CD14-positive monocyte (primary cell): ENCODE measurements around the gene MACF1. TPM values are rescaled to one million over a fixed set of nuclear protein-coding genes. Genes with fewer than 3 reads are reported as not detected.

Experiments
- DNase-seq, 3 donors: peaks; one replicate each; pipeline ENCODE4 v3.0.0-alpha.2; 2011 to 2022
- H2AFZ ChIP-seq: 2 replicates; pipeline ENCODE4 v1.6.0; 2012; ENCODE audit warnings: mild to moderate bottlenecking, low read depth, low read length, inconsistent platforms; ENCODE audit not compliant: insufficient read depth, poor library complexity, severe bottlenecking
- H3K27ac ChIP-seq, 2 donors: 1 replicate in 1 of 2; 2 replicates in 1 of 2; pipeline ENCODE4 v1.5.1; 2012 to 2013; ENCODE audit warnings: low read length in 2 of 2, control low read depth in 1 of 2, inconsistent platforms in 1 of 2, low read depth in 1 of 2, mild to moderate bottlenecking in 1 of 2
- H3K27me3 ChIP-seq, 2 donors: one replicate each; pipeline versions ENCODE4 v1.6.0 to v1.6.1; 2011 to 2013; ENCODE audit warnings: low read length in 2 of 2; ENCODE audit not compliant: control insufficient read depth in 2 of 2, insufficient read depth in 2 of 2
- H3K36me3 ChIP-seq, 2 donors: replicated peaks in 1 of 2; 1 replicate in 1 of 2; 2 replicates in 1 of 2; pipeline versions ENCODE4 v1.5.1 to v1.6.1; 2012 to 2013; ENCODE audit warnings: low read length in 2 of 2, control low read depth in 1 of 2, inconsistent platforms in 1 of 2, mild to moderate bottlenecking in 1 of 2; ENCODE audit not compliant: insufficient read depth in 2 of 2, control insufficient read depth in 1 of 2
- H3K4me1 ChIP-seq, 2 donors: 1 replicate in 1 of 2; 2 replicates in 1 of 2; pipeline versions ENCODE4 v1.5.1 to v1.6.1; 2012 to 2013; ENCODE audit warnings: low read length in 2 of 2, control low read depth in 1 of 2, inconsistent platforms in 1 of 2, mild to moderate bottlenecking in 1 of 2, moderate library complexity in 1 of 2; ENCODE audit not compliant: insufficient read depth in 2 of 2, control insufficient read depth in 1 of 2
- H3K4me2 ChIP-seq: replicated peaks from 2 replicates; pipeline ENCODE3; 2012; ENCODE audit warnings: low read length, moderate library complexity, mild to moderate bottlenecking; ENCODE audit not compliant: poor library complexity, severe bottlenecking; ENCODE audit errors: extremely low read depth
- H3K4me3 ChIP-seq, 3 experiments: fragments of 200-600 bp in 1 of 3; sonication (generic) in 1 of 3; replicated peaks in 1 of 3; 1 replicate in 2 of 3; 2 replicates in 1 of 3; pipeline ENCODE4 v1.5.1; 2011 to 2013; ENCODE audit warnings: low read length in 3 of 3, mild to moderate bottlenecking in 3 of 3, control low read depth in 2 of 3, low read depth in 2 of 3, inconsistent platforms in 1 of 3, moderate library complexity in 1 of 3
- H3K79me2 ChIP-seq: 2 replicates; pipeline ENCODE4 v1.6.0; 2012; ENCODE audit warnings: mild to moderate bottlenecking, control low read depth, inconsistent platforms, low read length, moderate library complexity; ENCODE audit not compliant: insufficient read depth
- H3K9ac ChIP-seq: 2 replicates; pipeline ENCODE4 v1.6.0; 2017; ENCODE audit warnings: low read length, mild to moderate bottlenecking; ENCODE audit not compliant: insufficient read depth, poor library complexity, severe bottlenecking
- H3K9me3 ChIP-seq, 2 donors: replicated peaks in 1 of 2; 1 replicate in 1 of 2; 2 replicates in 1 of 2; pipeline versions ENCODE4 v1.5.1 to v1.6.1; 2012 to 2013; ENCODE audit warnings: low read length in 2 of 2, control low read depth in 1 of 2; ENCODE audit not compliant: control insufficient read depth in 1 of 2, insufficient read depth in 1 of 2
- H4K20me1 ChIP-seq: 2 replicates; pipeline ENCODE4 v1.6.0; 2012; ENCODE audit warnings: mild to moderate bottlenecking, low read length, control low read depth, moderate library complexity; ENCODE audit not compliant: insufficient read depth
- H3K27ac Mint-ChIP-seq, 7 donors: one replicate each; pipeline ENCODE4 v1.8.0; 2020; ENCODE audit warnings: mild to moderate bottlenecking in 7 of 7, mixed read lengths in 7 of 7, moderate library complexity in 6 of 7, inconsistent platforms in 2 of 7
- H3K27me3 Mint-ChIP-seq, 3 donors: one replicate each; pipeline ENCODE4 v1.8.0; 2021 to 2022; ENCODE audit warnings: low read depth in 3 of 3, mild to moderate bottlenecking in 3 of 3, mixed read lengths in 3 of 3, moderate library complexity in 3 of 3, inconsistent platforms in 1 of 3
- H3K36me3 Mint-ChIP-seq, 2 donors: one replicate each; pipeline ENCODE4 v1.8.0; 2020; ENCODE audit warnings: mixed read lengths in 2 of 2, inconsistent platforms in 1 of 2, mild to moderate bottlenecking in 1 of 2
- H3K4me1 Mint-ChIP-seq: one replicate; pipeline ENCODE4 v1.8.0; 2020; ENCODE audit warnings: mild to moderate bottlenecking, mixed read lengths
- H3K4me3 Mint-ChIP-seq, 2 donors: one replicate each; pipeline ENCODE4 v1.8.0; 2020; ENCODE audit warnings: mild to moderate bottlenecking in 2 of 2, mixed read lengths in 2 of 2, moderate library complexity in 1 of 2
- H3K9me3 Mint-ChIP-seq, 7 donors: one replicate each; pipeline ENCODE4 v1.8.0; 2020 to 2022; ENCODE audit warnings: mixed read lengths in 7 of 7, mild to moderate bottlenecking in 6 of 7, moderate library complexity in 6 of 7, inconsistent platforms in 2 of 7
- WGBS: methylation state at CpG from one replicate; pipeline ENCODE4 v1.1.5; 2013; ENCODE audit warnings: missing lambda C conversion rate; ENCODE audit not compliant: insufficient coverage; 5-methylcytosine and 5-hydroxymethylcytosine counted together
- intact Hi-C, 2 donors: fragments of 100-400 bp; cut with micrococcal nuclease; formaldehyde crosslinking; loops; one replicate each; pipeline versions ENCODE4 v1.15.0 to v1.15.1; 2023
- polyA plus RNA-seq, 3 donors: library from polyadenylated mRNA; depleted of rRNA in 1 of 3; unstranded in 2 of 3; stranded (reverse) in 1 of 3; fragments of 300-500 nt in 2 of 3; fragments of >200 nt in 1 of 3; fragmentation: Illumina TruSeq in 2 of 3; gene quantifications; 1 replicate in 2 of 3; 2 replicates in 1 of 3; pipeline ENCODE4 v1.2.3, GENCODE V29; 2012 to 2021
- TF ChIP-seq, protein P1 (sequence below): fragments of 200-600 bp; IDR thresholded peaks from one replicate; pipeline ENCODE4 v1.8.0; 2022; ENCODE audit warnings: antibody characterized with exemption, mild to moderate bottlenecking

MACF1 gene
- polyA plus RNA-seq, 3 donors = 3.4 to 36.8 (median 4.5) TPM

GRCh38 chr1:39413902-39414528, 209.5 kb downstream of the MACF1 start:
- H3K4me1 ChIP-seq = peaks cover 17 to 26% of the 10 kb centered on the region in 2 donors
- no peak overlapping the region for H3K4me3 Mint-ChIP-seq
- peaks cover 23 to 39% of the 10 kb centered on the region in 2 donors for H3K36me3 Mint-ChIP-seq
- H3K4me2 ChIP-seq = no peak overlapping the region
- peak overlapping the region in 1 of 2 donors; percentile 2 for H3K27ac ChIP-seq
- 100% methylated on average over 3 of the region's 4 CpGs for WGBS
- TF ChIP-seq, protein P1, sequence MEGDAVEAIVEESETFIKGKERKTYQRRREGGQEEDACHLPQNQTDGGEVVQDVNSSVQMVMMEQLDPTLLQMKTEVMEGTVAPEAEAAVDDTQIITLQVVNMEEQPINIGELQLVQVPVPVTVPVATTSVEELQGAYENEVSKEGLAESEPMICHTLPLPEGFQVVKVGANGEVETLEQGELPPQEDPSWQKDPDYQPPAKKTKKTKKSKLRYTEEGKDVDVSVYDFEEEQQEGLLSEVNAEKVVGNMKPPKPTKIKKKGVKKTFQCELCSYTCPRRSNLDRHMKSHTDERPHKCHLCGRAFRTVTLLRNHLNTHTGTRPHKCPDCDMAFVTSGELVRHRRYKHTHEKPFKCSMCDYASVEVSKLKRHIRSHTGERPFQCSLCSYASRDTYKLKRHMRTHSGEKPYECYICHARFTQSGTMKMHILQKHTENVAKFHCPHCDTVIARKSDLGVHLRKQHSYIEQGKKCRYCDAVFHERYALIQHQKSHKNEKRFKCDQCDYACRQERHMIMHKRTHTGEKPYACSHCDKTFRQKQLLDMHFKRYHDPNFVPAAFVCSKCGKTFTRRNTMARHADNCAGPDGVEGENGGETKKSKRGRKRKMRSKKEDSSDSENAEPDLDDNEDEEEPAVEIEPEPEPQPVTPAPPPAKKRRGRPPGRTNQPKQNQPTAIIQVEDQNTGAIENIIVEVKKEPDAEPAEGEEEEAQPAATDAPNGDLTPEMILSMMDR = no peak
- H3K4me3 ChIP-seq = no peak overlapping the region
- peaks cover 81% of the 10 kb centered on the region for H4K20me1 ChIP-seq
- H3K9ac ChIP-seq = no peak overlapping the region
- no peak overlapping the region for H2AFZ ChIP-seq
- H3K9me3 ChIP-seq = no peaks in the 10 kb centered on the region
- H3K9me3 Mint-ChIP-seq = no peaks in the 10 kb centered on the region
- H3K27me3 Mint-ChIP-seq = no peaks in the 10 kb centered on the region
- H3K27me3 ChIP-seq = no peaks in the 10 kb centered on the region
- H3K4me1 Mint-ChIP-seq = peaks cover 40% of the 10 kb centered on the region
- H3K27ac Mint-ChIP-seq = peak overlapping the region in 1 of 7 donors; percentile 15
- H3K36me3 ChIP-seq = peaks cover 12 to 38% of the 10 kb centered on the region in 2 donors
- intact Hi-C loops = no loop called here
- no peak for DNase-seq
- H3K79me2 ChIP-seq = peaks cover 45% of the 10 kb centered on the region

DNA sequence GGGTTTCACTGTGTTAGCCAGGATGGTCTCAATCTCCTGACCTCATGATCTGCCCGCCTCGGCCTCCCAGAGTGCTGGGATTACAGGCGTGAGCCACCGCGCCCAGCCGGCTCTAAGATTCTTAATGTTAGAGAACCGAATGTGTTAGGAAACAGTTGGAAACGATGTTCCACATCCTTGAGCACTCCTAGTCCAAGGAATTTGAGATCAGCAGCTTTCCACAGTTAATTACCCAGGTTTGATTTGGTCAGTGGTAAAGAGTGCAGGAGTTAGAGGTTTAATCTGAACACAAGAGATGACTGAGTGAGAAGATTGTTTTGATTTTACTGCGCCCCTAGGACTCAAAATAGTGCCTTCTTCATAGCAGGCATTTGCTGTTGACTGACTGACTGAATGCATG, 211.1 kb downstream of the MACF1 start:
- Histone ChIP-seq H3K9me3 (no peaks in the 10 kb centered on the region), H3K27ac (no peak overlapping the region), H3K36me3 (peaks cover 14 to 45% of the 10 kb centered on the region in 2 donors), H3K27me3 (no peaks in the 10 kb centered on the region), H3K79me2 (peaks cover 45% of the 10 kb centered on the region), H2AFZ (no peak overlapping the region), H3K4me3 (no peak overlapping the region), H3K9ac (no peak overlapping the region), H3K4me1 (peaks cover 5 to 12% of the 10 kb centered on the region in 2 donors), H4K20me1 (peaks cover 74% of the 10 kb centered on the region), H3K4me2 (no peak overlapping the region)
- Mint-ChIP-seq H3K4me3 (no peak overlapping the region), H3K36me3 (peaks cover 25 to 45% of the 10 kb centered on the region in 2 donors), H3K9me3 (no peaks in the 10 kb centered on the region), H3K4me1 (peaks cover 28% of the 10 kb centered on the region), H3K27ac (no peak overlapping the region), H3K27me3 (no peaks in the 10 kb centered on the region)
- TF ChIP-seq, protein P1 = no peak
- DNase-seq = no peak
- WGBS = 100% methylated on average over 2 of the region's 9 CpGs
- intact Hi-C loops = no loop called here
